Breast epithelium (tissue), 3 donors: ENCODE results near the gene BRIP1.

Source experiments
- POLR2A ChIP-seq: fragments of 450-650 bp; IDR thresholded peaks from one replicate; pipeline ENCODE4 v1.6.1; 2016; ENCODE audit warnings: antibody characterized with exemption, mild to moderate bottlenecking, moderate library complexity
- TF ChIP-seq, protein P1 (sequence below), 3 donors: fragments of 450-650 bp; IDR thresholded peaks; one replicate each; pipeline ENCODE4 v1.5.1; 2016 to 2017; ENCODE audit warnings: antibody characterized with exemption in 3 of 3, mild to moderate bottlenecking in 3 of 3, moderate library complexity in 3 of 3

DNA sequence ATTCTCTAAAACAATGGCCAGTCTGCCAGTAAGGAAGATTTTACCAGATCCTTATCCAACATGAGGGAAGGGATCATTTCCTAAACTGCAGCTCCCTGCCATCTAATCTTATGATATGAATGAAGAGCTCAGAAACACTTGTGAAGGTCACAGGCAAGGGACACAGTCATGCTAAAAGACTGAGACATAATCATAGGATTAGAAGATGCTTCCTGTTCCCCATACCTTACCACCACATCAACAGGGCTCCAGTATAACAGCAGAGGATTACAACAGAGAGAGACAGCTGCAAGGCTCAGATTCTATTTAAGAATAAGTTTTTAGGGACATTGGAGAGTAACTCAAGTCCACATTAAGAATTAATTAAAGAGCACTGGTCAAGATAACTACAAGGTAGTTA is 93.3 kb downstream of the BRIP1 start:
- TF ChIP-seq, protein P1, sequence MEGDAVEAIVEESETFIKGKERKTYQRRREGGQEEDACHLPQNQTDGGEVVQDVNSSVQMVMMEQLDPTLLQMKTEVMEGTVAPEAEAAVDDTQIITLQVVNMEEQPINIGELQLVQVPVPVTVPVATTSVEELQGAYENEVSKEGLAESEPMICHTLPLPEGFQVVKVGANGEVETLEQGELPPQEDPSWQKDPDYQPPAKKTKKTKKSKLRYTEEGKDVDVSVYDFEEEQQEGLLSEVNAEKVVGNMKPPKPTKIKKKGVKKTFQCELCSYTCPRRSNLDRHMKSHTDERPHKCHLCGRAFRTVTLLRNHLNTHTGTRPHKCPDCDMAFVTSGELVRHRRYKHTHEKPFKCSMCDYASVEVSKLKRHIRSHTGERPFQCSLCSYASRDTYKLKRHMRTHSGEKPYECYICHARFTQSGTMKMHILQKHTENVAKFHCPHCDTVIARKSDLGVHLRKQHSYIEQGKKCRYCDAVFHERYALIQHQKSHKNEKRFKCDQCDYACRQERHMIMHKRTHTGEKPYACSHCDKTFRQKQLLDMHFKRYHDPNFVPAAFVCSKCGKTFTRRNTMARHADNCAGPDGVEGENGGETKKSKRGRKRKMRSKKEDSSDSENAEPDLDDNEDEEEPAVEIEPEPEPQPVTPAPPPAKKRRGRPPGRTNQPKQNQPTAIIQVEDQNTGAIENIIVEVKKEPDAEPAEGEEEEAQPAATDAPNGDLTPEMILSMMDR (IDR thresholded peaks at IDR 0.05) = no peak
- TF ChIP-seq POLR2A = no peak
